NCI-H1048 (cell line): Measurements from ENCODE around the gene NTRK2.
"Not testable (repeated sequence)": the region's sequence is repeated elsewhere in the genome, so short reads cannot be mapped to it uniquely, and the experiment has no call there.

ENCODE experiments used
- DNase-seq: peaks from one replicate; lab custom pipeline; 2025; lab: John Stamatoyannopoulos, UW

NTRK2 gene

GRCh38 chr9:84893419-84894128 is 224.0 kb downstream of the NTRK2 start:
- DNase-seq: no peak

GRCh38 chr9:84894859-84895258 is 225.3 kb downstream of the NTRK2 start:
- DNase-seq: no peak

- no peak for DNase-seq
Measured at GRCh38 chr9:84897362-84898094, 228.0 kb downstream of the NTRK2 start.

GRCh38 chr9:84898188-84898587 is 228.7 kb downstream of the NTRK2 start:
- no peak for DNase-seq

DNA sequence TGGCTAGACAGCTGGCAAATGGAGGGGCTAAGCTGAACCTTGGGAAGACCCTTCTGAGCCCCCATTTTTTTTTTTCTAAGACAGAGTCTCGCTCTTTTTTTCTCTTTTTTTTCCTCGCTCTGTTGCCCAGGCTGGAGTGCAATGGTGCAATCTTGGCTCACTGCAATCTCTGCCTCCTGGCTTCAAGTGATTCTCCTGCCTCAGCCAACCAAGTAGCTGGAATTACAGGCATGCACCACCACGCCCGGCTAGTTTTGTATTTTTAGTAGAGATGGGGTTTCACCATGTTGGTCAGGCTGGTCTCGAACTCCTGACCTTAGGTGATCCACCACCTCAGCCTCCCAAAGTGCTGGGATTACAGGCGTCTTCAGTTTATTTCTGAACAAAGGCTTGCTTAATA is 229.1 kb downstream of the NTRK2 start:
- not testable (repeated sequence) for DNase-seq

GRCh38 chr9:84899326-84899725 is 229.8 kb downstream of the NTRK2 start:
- DNase-seq: no peak

- DNase-seq: no peak
Measured at GRCh38 chr9:84900421-84900820, 230.9 kb downstream of the NTRK2 start.

GRCh38 chr9:84903963-84904362 is 234.4 kb downstream of the NTRK2 start:
- DNase-seq: no peak

DNA sequence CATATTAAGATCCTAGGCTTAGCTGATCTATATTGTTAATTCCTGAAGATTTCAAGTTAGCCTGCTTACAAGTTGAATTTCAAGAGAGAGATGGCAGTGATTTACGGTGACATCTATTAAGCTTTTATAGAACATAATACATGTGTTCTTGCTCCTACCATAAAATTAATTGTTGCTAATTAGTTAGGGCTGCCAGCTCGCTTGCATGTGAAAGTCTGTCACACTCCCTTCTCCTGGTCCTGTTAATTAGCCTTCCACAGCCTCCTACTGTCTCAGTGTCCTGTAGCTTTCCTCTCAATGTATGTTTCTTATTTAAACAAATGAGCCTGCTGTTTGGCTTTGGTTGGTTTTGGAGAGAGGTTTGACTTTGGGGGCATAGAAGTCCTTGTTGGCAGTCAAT is 247.2 kb downstream of the NTRK2 start:
- no peak for DNase-seq

GRCh38 chr9:84917366-84918070 is 248.0 kb downstream of the NTRK2 start:
- no peak for DNase-seq

DNA sequence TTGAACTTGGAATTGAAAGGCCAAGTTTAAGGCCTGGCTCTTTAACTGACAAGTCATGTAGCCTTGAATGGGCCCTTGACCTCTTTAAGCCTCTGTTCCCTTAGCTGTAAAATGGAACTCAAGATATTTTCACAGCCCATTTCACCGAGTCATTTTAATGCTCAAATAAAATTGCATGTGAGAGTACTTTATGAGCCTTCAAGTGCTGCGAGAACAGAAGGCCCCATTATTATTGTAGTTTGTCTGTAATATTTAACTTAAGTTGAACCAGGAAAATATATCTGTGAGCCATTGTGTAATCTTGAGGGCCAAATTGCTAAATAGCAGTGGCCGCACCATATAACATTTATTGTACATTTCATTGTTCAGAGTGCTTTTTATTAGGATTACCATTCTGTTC is 249.9 kb downstream of the NTRK2 start:
- no peak for DNase-seq

DNA sequence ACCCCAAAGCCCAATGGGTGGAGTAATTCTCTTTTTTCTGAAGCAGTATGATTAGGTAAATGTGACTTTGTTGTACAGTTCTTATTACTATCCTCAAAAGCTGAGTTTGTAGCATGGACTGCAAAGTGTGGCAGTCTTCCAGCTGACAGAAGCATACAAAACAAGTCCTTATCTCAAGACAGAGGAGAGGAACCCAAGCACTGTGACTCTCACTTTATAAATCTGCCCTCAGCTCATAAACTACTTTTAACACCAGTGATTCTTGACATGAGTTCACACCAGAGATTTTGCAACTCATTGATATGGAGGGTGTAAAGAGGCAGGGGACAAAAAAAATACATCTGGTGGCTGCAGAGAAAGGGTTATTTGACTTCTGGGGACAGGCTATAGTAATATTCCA is 251.6 kb downstream of the NTRK2 start:
- DNase-seq: no peak

- DNase-seq: no peak
Measured at GRCh38 chr9:84922051-84922450, 252.5 kb downstream of the NTRK2 start.

DNA sequence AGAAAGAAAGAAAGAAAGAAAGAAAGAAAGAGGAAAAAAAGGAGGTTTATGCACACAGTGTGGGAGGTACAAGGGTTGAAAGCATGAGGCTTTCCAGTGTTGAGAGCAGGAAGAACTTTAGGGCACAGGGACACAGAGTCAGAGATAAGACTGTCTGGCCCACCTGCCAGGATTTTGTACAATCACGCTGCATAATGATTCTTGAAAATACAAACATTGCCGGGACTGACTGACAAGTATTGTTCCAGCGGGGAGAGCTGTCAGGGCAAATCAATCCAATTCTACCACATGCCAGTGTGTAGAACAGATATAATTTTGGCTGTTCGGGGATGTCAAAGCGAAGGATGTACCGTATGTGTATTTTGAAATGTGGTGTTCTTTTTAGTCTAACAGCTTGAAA is 254.7 kb downstream of the NTRK2 start:
- DNase-seq: no peak

DNA sequence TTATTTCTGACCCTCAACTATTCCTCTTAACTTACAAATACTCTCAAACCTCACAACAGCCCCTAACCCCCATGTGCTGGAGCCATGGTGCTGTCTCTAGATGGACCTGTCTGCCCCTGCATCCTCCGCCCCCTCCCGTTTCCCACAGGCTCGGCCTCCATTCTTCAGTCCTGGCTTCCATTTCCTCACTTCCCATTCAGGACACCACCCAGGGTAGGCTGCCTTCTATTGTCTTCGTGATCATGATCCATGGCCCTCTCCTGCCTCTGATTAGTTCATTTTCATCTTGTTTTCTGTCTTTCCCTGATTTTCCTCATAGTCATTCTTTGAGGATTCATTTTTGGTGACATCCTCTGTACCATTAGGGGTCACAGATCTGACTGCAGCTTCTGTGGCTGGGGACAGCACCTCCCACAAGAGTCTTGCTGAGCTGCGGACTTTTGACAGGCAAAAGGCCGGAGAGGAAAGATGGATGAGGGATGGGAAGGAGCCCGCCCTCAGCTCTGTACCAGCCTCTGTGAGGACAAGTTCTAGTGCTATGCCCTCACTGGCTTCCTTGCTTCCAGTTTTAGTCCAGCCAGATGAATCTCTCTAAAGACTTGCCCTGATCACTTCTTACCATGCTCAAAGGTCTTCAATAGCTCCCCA is 255.8 kb downstream of the NTRK2 start:
- no peak for DNase-seq

- no peak for DNase-seq
Measured at GRCh38 chr9:84926793-84927192, 257.3 kb downstream of the NTRK2 start.

DNA sequence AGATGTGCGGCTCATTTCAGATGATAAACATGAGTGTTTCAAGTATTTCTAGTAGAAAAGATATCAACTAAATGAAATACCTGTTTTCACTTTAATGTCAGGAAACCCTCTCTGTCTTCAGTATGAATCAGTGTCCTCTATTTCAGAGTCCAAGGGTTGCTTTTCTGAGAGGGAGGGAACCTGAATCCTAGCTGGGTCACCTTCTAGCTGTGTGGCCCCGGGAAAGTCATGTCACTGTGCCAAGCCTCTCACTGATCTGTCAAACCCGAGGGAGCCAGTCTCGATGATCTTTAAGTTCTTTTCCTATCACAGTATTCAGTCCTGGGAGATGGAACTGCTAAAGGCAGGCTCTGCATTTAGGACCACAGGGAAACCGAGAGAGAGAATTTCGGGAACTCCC is 258.9 kb downstream of the NTRK2 start:
- DNase-seq: no peak

DNA sequence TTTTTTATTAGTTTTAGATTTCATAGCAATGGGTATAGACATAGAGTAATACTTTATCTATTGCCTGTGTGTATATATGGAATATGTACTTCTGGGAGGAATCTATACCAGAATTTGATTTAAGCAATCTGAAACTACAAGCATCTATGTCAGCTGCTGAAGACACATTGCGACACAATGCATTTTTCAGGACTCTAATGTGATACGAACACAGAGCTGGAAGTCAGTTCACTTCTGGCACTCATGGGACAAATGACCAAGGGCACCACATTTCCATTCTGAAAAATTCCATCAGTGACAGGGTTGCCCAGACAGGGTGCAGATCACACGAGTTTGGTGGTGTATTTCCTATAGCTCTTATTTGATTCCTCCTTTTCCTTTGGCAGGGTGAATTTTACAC is 259.5 kb downstream of the NTRK2 start:
- no peak for DNase-seq

- no peak for DNase-seq
Measured at GRCh38 chr9:84932915-84933527, 263.5 kb downstream of the NTRK2 start.

DNA sequence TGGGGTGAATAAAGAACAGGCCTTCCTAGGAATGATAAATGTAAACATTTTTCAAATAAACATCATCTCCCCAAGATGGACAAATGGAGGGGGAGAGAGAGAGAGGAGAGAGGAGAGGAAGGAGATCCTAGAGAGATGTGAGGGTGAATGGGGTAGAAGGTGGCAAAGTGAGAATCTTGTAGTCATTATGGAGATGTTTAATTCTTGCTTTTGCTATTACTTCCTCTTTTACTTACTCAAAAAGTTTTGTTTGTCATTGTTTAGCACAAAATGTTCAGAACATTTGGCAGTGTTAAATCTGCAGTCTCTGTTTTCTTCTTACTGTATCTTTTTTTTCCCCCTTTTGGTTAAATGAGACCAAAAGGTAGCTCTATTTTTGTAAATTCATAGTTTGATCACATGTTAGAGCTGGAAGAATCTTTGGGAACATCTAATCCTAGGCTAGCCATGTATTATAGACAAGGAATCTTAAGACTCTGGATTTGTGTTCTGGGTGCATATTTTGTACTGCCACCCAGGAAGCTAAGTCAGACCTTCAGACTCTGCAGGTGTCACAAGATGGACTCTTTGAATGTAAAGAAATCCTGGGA is 266.1 kb downstream of the NTRK2 start:
- no peak for DNase-seq

DNA sequence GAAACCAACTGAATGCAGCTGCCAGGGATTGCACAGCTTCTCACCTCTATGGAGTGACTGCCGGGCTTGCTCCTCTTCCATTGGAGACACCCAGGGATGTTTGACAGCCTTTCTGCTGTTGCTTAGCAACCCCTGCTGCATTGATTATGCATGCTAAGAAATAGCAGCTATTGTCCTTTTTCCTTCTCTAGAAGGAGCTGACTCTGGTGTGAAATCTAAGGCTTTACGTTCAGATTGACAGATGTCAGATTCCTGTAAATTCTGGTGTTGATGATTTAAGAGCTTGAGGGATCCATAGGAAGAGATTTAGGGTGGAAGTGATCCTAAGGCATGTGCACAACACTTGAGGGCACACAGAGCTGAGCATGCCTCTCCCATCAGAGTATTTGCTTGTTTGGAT is 267.7 kb downstream of the NTRK2 start:
- DNase-seq: no peak

DNA sequence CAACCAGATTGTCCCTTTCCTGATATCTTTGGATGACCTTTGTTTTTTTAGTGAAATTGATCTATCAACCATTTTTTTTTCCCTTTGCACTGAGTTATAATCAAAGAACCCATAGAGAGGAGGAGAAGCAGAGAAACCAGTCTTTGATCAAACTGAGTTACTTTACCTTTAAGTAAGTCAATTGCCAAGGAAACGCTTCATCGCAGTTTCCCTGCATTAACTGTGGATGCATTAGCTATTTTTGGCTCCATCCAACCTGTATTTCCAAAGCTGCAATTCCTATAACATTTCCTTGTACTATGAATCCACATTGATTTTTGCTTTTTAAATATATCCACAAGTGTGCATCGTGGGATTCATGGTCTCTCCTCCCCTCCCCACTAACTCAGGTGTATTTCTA is 268.1 kb downstream of the NTRK2 start:
- DNase-seq: no peak
